ENCODE measurements around the gene FLT1.

DNA sequence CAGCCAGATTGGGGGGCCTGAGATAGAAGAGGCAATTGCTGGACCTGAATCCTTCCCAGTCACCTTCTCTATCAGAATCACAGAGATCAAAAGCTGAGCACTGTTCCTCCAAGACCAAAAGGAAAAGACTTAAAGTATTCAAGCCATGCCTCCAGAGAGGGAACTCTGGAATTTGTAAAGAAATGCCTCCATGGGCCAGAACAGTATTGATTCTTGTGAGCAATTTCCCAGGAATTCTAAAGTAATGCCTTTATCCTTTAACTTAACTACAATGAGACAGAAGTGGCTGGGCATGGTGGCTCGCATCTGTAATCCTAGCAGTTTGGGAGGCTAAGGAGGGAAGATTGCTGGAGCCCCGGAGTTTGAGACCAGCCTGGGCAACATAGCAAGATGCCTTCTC, 148.8 kb downstream of the FLT1 start:
- TF ChIP-seq TAF15 (IDR thresholded peaks at IDR 0.05; ENCODE audit: low read depth, low read length, poor library complexity, severe bottlenecking) (no peak), DPF2 (CRISPR knock-in tag; IDR thresholded peaks at IDR 0.05; ENCODE audit: borderline replicate concordance, low read depth) (no peak)
- TF ChIP-seq, protein P1, sequence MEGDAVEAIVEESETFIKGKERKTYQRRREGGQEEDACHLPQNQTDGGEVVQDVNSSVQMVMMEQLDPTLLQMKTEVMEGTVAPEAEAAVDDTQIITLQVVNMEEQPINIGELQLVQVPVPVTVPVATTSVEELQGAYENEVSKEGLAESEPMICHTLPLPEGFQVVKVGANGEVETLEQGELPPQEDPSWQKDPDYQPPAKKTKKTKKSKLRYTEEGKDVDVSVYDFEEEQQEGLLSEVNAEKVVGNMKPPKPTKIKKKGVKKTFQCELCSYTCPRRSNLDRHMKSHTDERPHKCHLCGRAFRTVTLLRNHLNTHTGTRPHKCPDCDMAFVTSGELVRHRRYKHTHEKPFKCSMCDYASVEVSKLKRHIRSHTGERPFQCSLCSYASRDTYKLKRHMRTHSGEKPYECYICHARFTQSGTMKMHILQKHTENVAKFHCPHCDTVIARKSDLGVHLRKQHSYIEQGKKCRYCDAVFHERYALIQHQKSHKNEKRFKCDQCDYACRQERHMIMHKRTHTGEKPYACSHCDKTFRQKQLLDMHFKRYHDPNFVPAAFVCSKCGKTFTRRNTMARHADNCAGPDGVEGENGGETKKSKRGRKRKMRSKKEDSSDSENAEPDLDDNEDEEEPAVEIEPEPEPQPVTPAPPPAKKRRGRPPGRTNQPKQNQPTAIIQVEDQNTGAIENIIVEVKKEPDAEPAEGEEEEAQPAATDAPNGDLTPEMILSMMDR (CRISPR knock-in tag; IDR thresholded peaks at IDR 0.05): no peak
- TF ChIP-seq, protein P2, sequence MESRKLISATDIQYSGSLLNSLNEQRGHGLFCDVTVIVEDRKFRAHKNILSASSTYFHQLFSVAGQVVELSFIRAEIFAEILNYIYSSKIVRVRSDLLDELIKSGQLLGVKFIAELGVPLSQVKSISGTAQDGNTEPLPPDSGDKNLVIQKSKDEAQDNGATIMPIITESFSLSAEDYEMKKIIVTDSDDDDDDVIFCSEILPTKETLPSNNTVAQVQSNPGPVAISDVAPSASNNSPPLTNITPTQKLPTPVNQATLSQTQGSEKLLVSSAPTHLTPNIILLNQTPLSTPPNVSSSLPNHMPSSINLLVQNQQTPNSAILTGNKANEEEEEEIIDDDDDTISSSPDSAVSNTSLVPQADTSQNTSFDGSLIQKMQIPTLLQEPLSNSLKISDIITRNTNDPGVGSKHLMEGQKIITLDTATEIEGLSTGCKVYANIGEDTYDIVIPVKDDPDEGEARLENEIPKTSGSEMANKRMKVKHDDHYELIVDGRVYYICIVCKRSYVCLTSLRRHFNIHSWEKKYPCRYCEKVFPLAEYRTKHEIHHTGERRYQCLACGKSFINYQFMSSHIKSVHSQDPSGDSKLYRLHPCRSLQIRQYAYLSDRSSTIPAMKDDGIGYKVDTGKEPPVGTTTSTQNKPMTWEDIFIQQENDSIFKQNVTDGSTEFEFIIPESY (CRISPR knock-in tag; IDR thresholded peaks at IDR 0.05): no peak
- TF ChIP-seq, protein P3, sequence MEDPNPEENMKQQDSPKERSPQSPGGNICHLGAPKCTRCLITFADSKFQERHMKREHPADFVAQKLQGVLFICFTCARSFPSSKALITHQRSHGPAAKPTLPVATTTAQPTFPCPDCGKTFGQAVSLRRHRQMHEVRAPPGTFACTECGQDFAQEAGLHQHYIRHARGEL (CRISPR knock-in tag; IDR thresholded peaks at IDR 0.05): no peak
